Kidney (tissue), 14 donors: ENCODE results near the gene MT3. TPM values are rescaled to one million over a fixed set of nuclear protein-coding genes. Genes with fewer than 3 reads are reported as not detected.

Source experiments
- DNase-seq, 5 donors: peaks; one replicate each; pipeline ENCODE4 v3.0.0-alpha.2; 2013 to 2020
- FAIRE-seq: peaks from 2 replicates; lab custom pipeline; 2012; peaks lifted over from hg19 to GRCh38; lab: Jason Lieb, UNC
- H3K27ac ChIP-seq, 2 donors: one replicate each; pipeline ENCODE4 v1.7.0; 2013; ENCODE audit warnings: low read depth in 2 of 2, low read length in 2 of 2, inconsistent platforms in 1 of 2
- H3K27me3 ChIP-seq: one replicate; pipeline ENCODE4 v1.7.1; 2013; ENCODE audit warnings: low read length, inconsistent platforms; ENCODE audit not compliant: control insufficient read depth, insufficient read depth
- H3K36me3 ChIP-seq, 3 donors: one replicate each; pipeline versions ENCODE4 v1.7.0 to v1.7.1; 2013; ENCODE audit warnings: low read length in 3 of 3, control low read depth in 1 of 3, inconsistent platforms in 1 of 3; ENCODE audit not compliant: insufficient read depth in 3 of 3, control insufficient read depth in 2 of 3
- H3K4me1 ChIP-seq, 3 donors: one replicate each; pipeline versions ENCODE4 v1.7.0 to v1.7.1; 2013; ENCODE audit warnings: low read length in 3 of 3, inconsistent platforms in 1 of 3, low read depth in 1 of 3; ENCODE audit not compliant: control insufficient read depth in 2 of 3, insufficient read depth in 2 of 3
- H3K4me3 ChIP-seq, 3 donors: one replicate each; pipeline versions ENCODE4 v1.7.0 to v1.8.1; 2013; ENCODE audit warnings: low read length in 3 of 3, control low read depth in 1 of 3, inconsistent platforms in 1 of 3
- H3K9ac ChIP-seq, 3 donors: one replicate each; pipeline versions ENCODE4 v1.7.0 to v1.7.1; 2013; ENCODE audit warnings: low read length in 3 of 3, control low read depth in 1 of 3, inconsistent platforms in 1 of 3
- H3K9me3 ChIP-seq, 3 donors: one replicate each; pipeline versions ENCODE4 v1.7.0 to v1.7.1; 2013; ENCODE audit warnings: low read length in 3 of 3, control low read depth in 1 of 3, inconsistent platforms in 1 of 3; ENCODE audit not compliant: control insufficient read depth in 2 of 3, insufficient read depth in 1 of 3
- CTCF ChIP-seq: IDR thresholded peaks from 3 replicates; pipeline ENCODE4 v1.5.1; 2012; ENCODE audit warnings: mild to moderate bottlenecking, moderate library complexity, borderline replicate concordance; ENCODE audit not compliant: insufficient read depth; ENCODE audit errors: extremely low read depth
- intact Hi-C: fragments of 100-400 bp; cut with DNase I; formaldehyde crosslinking; loops from one replicate; pipeline ENCODE4 v1.11.1; 2022
- polyA plus RNA-seq: library from polyadenylated mRNA; stranded (reverse); fragments of 350-450 nt; fragmentation: Illumina TruSeq; extraction: RNeasy Lipid Tissue Mini Kit (QIAGEN cat#74804); gene quantifications from one replicate; pipeline ENCODE4 v1.2.3, GENCODE V29; 2014; ENCODE audit warnings: low read depth, low replicate concordance; ENCODE audit not compliant: insufficient read depth
- total RNA-seq: library from RNA; stranded (reverse); fragmentation: NEBNext Ultra II Directional; extraction: Animal tissue kit (Norgen Biotek cat#: 25700); gene quantifications from one replicate; pipeline ENCODE4 v1.2.1, GENCODE V29; 2021
- donor health status: control.
- donor health status: control.
- donor health status: control.
- donor health status: control.
- donor health status: control.
- donor health status: DM: yes; HTN: yes; CAD: no.
- donor health status: Normal renal cell carcinoma (clear cell type).

MT3 gene
- total and polyA plus RNA-seq, 2 donors from 2014 or later, result 25.5 TPM; not detected in 1

DNA sequence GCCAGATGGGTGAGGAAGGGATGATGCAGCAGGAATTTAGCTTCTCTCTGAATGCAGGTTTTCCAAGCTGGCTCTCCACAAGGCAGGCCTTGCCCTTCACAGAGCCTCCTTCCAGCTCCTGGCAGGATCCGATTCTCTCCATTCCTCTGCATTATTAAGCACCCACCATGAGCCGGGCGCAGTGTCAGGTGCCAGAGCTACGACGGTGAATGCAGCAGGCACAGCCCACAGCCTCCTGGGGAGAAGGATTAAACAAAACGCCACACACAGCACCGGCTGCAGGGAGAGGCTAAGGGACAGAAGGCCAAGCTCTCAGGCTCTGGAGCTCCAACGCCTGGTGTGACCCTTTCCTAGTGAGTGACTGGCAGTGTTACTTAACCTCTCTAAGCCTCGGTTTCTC lies 12.0 kb downstream of the MT3 start:
- no peak for DNase-seq
- Histone ChIP-seq H3K4me3 (no peak overlapping the region), H3K27ac (no peak overlapping the region), H3K36me3 (no peaks in the 10 kb centered on the region), H3K27me3 (no peaks in the 10 kb centered on the region), H3K9ac (no peak overlapping the region), H3K9me3 (no peaks in the 10 kb centered on the region), H3K4me1 (peaks cover 0 to 3% (median 0%) of the 10 kb centered on the region in 3 donors)
- FAIRE-seq, result no peak
- TF ChIP-seq CTCF, result no peak
- intact Hi-C loops, result loop anchor here (10.0 kb wide), 1 partner anchor 83 kb away; the partner anchor contains the start of gene MT1X

GRCh38 chr16:56603589-56603988 lies 14.3 kb downstream of the MT3 start:
- Histone ChIP-seq H3K27ac (no peak overlapping the region), H3K4me1 (peaks cover 0 to 13% (median 11%) of the 10 kb centered on the region in 3 donors), H3K4me3 (no peak overlapping the region), H3K9ac (no peak overlapping the region), H3K9me3 (no peaks in the 10 kb centered on the region), H3K36me3 (no peaks in the 10 kb centered on the region), H3K27me3 (no peaks in the 10 kb centered on the region)
- peak in 3 of 5 donors; percentile 56 to 81 (median 67) for DNase-seq
- peak; percentile 63 for TF ChIP-seq CTCF
- intact Hi-C loops, result loop anchor here (10.0 kb wide), 1 partner anchor 81 kb away; the partner anchor contains the start of gene MT1X
- FAIRE-seq, result no peak

DNA sequence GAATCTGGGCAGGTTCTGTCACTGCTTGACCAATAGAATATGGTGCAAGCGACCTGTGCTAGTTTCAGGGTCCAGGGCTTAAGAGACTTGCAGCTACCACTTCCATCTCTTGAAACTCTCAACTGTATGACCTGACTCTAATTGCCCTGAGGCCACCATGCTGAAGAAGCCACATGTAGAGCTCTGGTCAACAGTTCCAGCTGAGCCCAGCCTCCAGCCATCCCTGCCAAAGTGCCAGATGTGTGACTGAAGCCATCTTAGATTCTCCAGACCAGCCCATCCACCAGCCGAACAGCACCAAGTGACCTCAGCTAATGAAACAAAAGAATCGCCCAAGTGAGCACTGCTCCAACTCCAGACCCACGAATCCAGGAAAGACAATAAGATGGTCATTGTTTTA lies 15.6 kb downstream of the MT3 start:
- TF ChIP-seq CTCF, result no peak
- H3K9ac ChIP-seq, result no peak overlapping the region
- intact Hi-C loops, result loop anchor here (10.0 kb wide), 1 partner anchor 80 kb away; the partner anchor contains the start of gene MT1X
- no peak overlapping the region for H3K27ac ChIP-seq
- no peak for DNase-seq
- H3K27me3 ChIP-seq, result no peaks in the 10 kb centered on the region
- no peaks in the 10 kb centered on the region for H3K36me3 ChIP-seq
- peaks cover 0 to 14% (median 11%) of the 10 kb centered on the region in 3 donors for H3K4me1 ChIP-seq
- FAIRE-seq, result no peak
- H3K4me3 ChIP-seq, result no peak overlapping the region
- H3K9me3 ChIP-seq, result no peaks in the 10 kb centered on the region

GRCh38 chr16:56605475-56605874 lies 16.1 kb downstream of the MT3 start:
- H3K9me3 ChIP-seq, result no peaks in the 10 kb centered on the region
- no peak overlapping the region for H3K9ac ChIP-seq
- DNase-seq, result no peak
- no peak for FAIRE-seq
- TF ChIP-seq CTCF, result no peak
- H3K4me3 ChIP-seq, result no peak overlapping the region
- H3K27ac ChIP-seq, result peak overlapping the region; percentile 94 to 96
- intact Hi-C loops, result loop anchor here (10.0 kb wide), 1 partner anchor 79 kb away; the partner anchor contains the start of gene MT1X
- H3K4me1 ChIP-seq, result peaks cover 0 to 19% (median 11%) of the 10 kb centered on the region in 3 donors
- H3K36me3 ChIP-seq, result no peaks in the 10 kb centered on the region
- no peaks in the 10 kb centered on the region for H3K27me3 ChIP-seq
